Measurements from ENCODE around the gene PITX3.

DNA sequence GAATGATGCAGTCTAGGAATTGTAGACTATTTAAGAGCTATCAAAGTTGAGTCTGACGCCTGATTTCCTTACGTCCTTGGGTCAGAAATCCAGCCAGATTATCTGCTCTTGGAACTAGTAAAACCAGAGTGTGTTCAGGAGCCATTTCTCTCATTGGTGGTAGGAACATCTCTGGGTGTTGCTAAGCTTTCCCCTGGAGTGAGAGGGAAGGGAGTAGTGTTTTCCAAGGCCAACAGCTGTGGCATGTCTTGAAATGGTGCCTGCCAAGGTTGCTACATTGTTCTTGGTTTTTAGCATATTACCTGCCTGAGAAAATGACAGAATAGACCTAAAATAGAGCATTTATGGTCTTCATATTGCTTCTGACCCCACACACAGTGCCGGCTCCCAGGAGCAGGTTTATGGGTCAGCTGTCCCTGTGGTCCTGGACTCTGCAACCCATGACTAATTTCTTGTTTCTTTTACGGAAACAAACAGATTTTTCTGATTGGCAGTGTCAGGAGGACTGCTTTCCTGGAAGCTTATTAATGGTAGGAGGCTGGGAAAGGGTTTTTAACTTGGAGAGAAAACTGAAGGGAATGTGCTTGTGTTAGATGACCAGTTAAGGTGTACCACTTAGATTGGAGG is 21.5 kb upstream of the PITX3 start:
- no peak for TF ChIP-seq POLR2A (IDR thresholded peaks at IDR 0.05)
- TF ChIP-seq, protein P1, sequence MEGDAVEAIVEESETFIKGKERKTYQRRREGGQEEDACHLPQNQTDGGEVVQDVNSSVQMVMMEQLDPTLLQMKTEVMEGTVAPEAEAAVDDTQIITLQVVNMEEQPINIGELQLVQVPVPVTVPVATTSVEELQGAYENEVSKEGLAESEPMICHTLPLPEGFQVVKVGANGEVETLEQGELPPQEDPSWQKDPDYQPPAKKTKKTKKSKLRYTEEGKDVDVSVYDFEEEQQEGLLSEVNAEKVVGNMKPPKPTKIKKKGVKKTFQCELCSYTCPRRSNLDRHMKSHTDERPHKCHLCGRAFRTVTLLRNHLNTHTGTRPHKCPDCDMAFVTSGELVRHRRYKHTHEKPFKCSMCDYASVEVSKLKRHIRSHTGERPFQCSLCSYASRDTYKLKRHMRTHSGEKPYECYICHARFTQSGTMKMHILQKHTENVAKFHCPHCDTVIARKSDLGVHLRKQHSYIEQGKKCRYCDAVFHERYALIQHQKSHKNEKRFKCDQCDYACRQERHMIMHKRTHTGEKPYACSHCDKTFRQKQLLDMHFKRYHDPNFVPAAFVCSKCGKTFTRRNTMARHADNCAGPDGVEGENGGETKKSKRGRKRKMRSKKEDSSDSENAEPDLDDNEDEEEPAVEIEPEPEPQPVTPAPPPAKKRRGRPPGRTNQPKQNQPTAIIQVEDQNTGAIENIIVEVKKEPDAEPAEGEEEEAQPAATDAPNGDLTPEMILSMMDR (IDR thresholded peaks at IDR 0.05) = no peak

All from Peyer's patch (tissue), 4 donors.